HepG2 (cell line): ENCODE results near the gene SYCP2. TPM values are rescaled to one million over a fixed set of nuclear protein-coding genes. Genes with fewer than 3 reads are reported as not detected.

ENCODE experiments used
- ATAC-seq: fragments of 200-7000 bp; cut with Tn5 transposase; 3 replicates; pipeline ENCODE4 v1.9.1; 2020; ENCODE audit warnings: mild to moderate bottlenecking, moderate library complexity
- BruUV-seq: library from RNA; stranded (reverse); fragments of 400-500 nt; replicated peaks from 2 replicates; lab custom pipeline; 2021; lab: Mats Ljungman, UMichigan
- CTCF ChIA-PET: fragments of 300-600 bp; formaldehyde crosslinking; extraction: SDS; loops from one replicate; lab custom pipeline; 2021; ENCODE audit warnings: low total read pairs, inconsistent platforms, low intra/inter-chr PET ratio; lab: Yijun Ruan, JAX
- POLR2A ChIA-PET: fragments of 350-600 bp; sonication (Branson Sonifier 250); formaldehyde crosslinking; loops from one replicate; lab custom pipeline; 2020; ENCODE audit warnings: antibody characterized with exemption, inconsistent platforms; lab: Yijun Ruan, JAX
- DNase-seq: peaks from one replicate; pipeline ENCODE4 v3.0.0-alpha.2; 2015; ENCODE audit warnings: low spot score
- FAIRE-seq: peaks from 3 replicates; lab custom pipeline; 2011; peaks lifted over from hg19 to GRCh38; lab: Jason Lieb, UNC
- H2AFZ ChIP-seq: one replicate; pipeline ENCODE4 v1.6.1; 2011; ENCODE audit warnings: low read length, inconsistent platforms
- H3K27ac ChIP-seq: fragments of 300-600 bp; 3 replicates; pipeline ENCODE4 v1.8.0; 2011; ENCODE audit warnings: mixed run types, mild to moderate bottlenecking, mixed read lengths, low read length, inconsistent platforms; ENCODE audit not compliant: insufficient read depth; ENCODE audit errors: extremely low read length
- H3K27me3 ChIP-seq, 2 experiments: fragments of 200-600 bp in 1 of 2; 2 replicates in 1 of 2; 3 replicates in 1 of 2; pipeline versions ENCODE4 v1.6.0 to v1.8.0; 2011; ENCODE audit warnings: low read length in 2 of 2, mild to moderate bottlenecking in 2 of 2, moderate library complexity in 2 of 2, inconsistent platforms in 1 of 2; ENCODE audit not compliant: insufficient read depth in 2 of 2, control insufficient read depth in 1 of 2
- H3K36me3 ChIP-seq, 2 experiments: fragments of 200-600 bp in 1 of 2; replicated peaks in 1 of 2; 2 replicates in 1 of 2; 3 replicates in 1 of 2; pipeline versions ENCODE4 v1.5.1 to v1.8.0; 2011; ENCODE audit warnings: low read length in 2 of 2, inconsistent platforms in 1 of 2; ENCODE audit not compliant: insufficient read depth in 2 of 2, control insufficient read depth in 1 of 2
- H3K4me1 ChIP-seq: 2 replicates; pipeline ENCODE4 v1.5.1; 2012; ENCODE audit warnings: low read length, inconsistent platforms; ENCODE audit not compliant: insufficient read depth
- H3K4me2 ChIP-seq: 2 replicates; pipeline ENCODE4 v1.6.0; 2011; ENCODE audit warnings: low read depth, low read length, inconsistent platforms
- H3K4me3 ChIP-seq, 3 experiments: fragments of 200-600 bp in 1 of 3; sonication (generic), shearing (Covaris generic) in 1 of 3; replicated peaks in 1 of 3; 2 replicates each; pipeline ENCODE4 v1.5.1; 2011 to 2016; ENCODE audit warnings: low read length in 3 of 3, inconsistent platforms in 2 of 3, low read depth in 2 of 3, mild to moderate bottlenecking in 2 of 3, control low read depth in 1 of 3, mixed read lengths in 1 of 3; ENCODE audit not compliant: insufficient read depth in 1 of 3
- H3K79me2 ChIP-seq: one replicate; pipeline ENCODE4 v1.6.1; 2011; ENCODE audit warnings: low read length, inconsistent platforms; ENCODE audit not compliant: insufficient read depth
- H3K9ac ChIP-seq: 2 replicates; pipeline ENCODE4 v1.6.0; 2011; ENCODE audit warnings: mild to moderate bottlenecking, low read depth, low read length, inconsistent platforms; ENCODE audit not compliant: insufficient read depth
- H3K9me3 ChIP-seq: 2 replicates; pipeline ENCODE4 v1.5.1; 2012; ENCODE audit warnings: mild to moderate bottlenecking, low read length
- H4K20me1 ChIP-seq: 2 replicates; pipeline ENCODE4 v1.6.0; 2011; ENCODE audit warnings: inconsistent platforms, mild to moderate bottlenecking, low read length, moderate library complexity; ENCODE audit not compliant: insufficient read depth
- MIER2 ChIP-seq: IDR thresholded peaks from 2 replicates; pipeline ENCODE4 v1.6.1; 2016; ENCODE audit warnings: missing biosample characterization, missing genetic modification reagents
- MIER3 ChIP-seq: IDR thresholded peaks from 2 replicates; pipeline ENCODE4 v1.6.1; 2016; ENCODE audit warnings: missing compliant biosample characterization, borderline replicate concordance
- PITX1 ChIP-seq: sonication (generic); formaldehyde crosslinking; IDR thresholded peaks from 2 replicates; pipeline ENCODE4 v1.5.1; 2020; ENCODE audit warnings: mild to moderate bottlenecking, missing genetic modification reagents
- THYN1 ChIP-seq: sonication (generic); formaldehyde crosslinking; IDR thresholded peaks from 2 replicates; pipeline ENCODE4 v1.8.1; 2023; ENCODE audit warnings: low read depth, mild to moderate bottlenecking, moderate library complexity, missing genetic modification reagents, borderline replicate concordance
- ZBTB46 ChIP-seq: sonication (generic); formaldehyde crosslinking; IDR thresholded peaks from 2 replicates; pipeline ENCODE4 v1.4.0; 2020; ENCODE audit warnings: mild to moderate bottlenecking, missing genetic modification reagents, borderline replicate concordance
- ZNF577 ChIP-seq: sonication (generic); formaldehyde crosslinking; IDR thresholded peaks from 2 replicates; pipeline ENCODE4 v1.4.0; 2020; ENCODE audit warnings: mild to moderate bottlenecking, low read depth, missing genetic modification reagents, borderline replicate concordance
- ZSCAN31 ChIP-seq: sonication (generic); formaldehyde crosslinking; IDR thresholded peaks from 2 replicates; pipeline ENCODE4 v1.5.0; 2020; ENCODE audit warnings: low read depth, mild to moderate bottlenecking, missing genetic modification reagents
- WGBS: methylation state at CpG from one replicate; pipeline ENCODE4 v1.1.6; 2017; ENCODE audit warnings: low lambda C conversion rate; 5-methylcytosine and 5-hydroxymethylcytosine counted together
- in situ Hi-C: cut with HindIII; loops from 2 replicates; pipeline ENCODE4 v1.10.0; 2017; ENCODE audit warnings: low pct_unique_long_range_greater_than_20kb; ENCODE audit not compliant: extremely low pct_ligation_motif_present
- intact Hi-C: fragments of 100-400 bp; cut with micrococcal nuclease; formaldehyde crosslinking; loops from one replicate; pipeline ENCODE4 v1.10.0; 2022; ENCODE audit not compliant: unreplicated experiment
- polyA plus RNA-seq, 8 experiments: library from polyadenylated mRNA; depleted of rRNA in 3 of 8; stranded (reverse) in 7 of 8; unstranded in 1 of 8; fragments of >200 nt; fragmentation: Illumina TruSeq in 4 of 8; extraction: Trizol in 4 of 8; gene quantifications; 2 replicates each; pipeline versions ENCODE4 v1.2.1 to v1.2.3, GENCODE V29; 2011 to 2016; ENCODE audit warnings: low read depth in 4 of 8, missing spikeins in 1 of 8, mixed read lengths in 1 of 8; ENCODE audit not compliant: insufficient read depth in 1 of 8
- total RNA-seq, 5 experiments: library from RNA; depleted of rRNA; stranded (reverse); fragments of >200 nt; fragmentation: Illumina TruSeq; extraction: Trizol; gene quantifications; 2 replicates each; pipeline ENCODE4 v1.2.3, GENCODE V29; 2016; ENCODE audit warnings: low read depth in 1 of 5
- TF ChIP-seq, protein P1 (sequence below): sonication (generic); formaldehyde crosslinking; IDR thresholded peaks from 2 replicates; pipeline ENCODE4 v1.5.0; 2020; ENCODE audit warnings: missing genetic modification reagents

The SYCP2 gene
- total and polyA plus RNA-seq, 2 of the 13 experiments (the other 11 are each of a cell fraction or from before 2014, with no cell fraction given) = 0.07 to 0.24 TPM

DNA sequence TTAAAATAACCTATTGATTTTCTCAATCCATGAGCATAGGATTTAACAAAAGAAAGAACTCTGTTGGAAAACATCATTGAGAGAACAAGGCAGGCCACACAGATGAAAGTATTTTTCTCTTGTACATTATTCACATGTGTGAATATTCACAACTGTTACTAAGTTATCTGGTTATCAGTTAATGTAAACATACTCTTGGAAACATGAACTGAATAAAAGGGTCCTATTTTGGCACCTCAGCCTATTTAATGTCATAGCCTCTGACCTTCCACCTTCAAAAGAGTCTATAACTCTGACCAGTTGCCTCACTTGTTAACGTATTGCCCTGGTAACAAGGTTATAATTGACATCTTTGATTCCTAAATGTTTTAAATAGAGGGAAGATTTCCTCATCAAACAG, 8.1 kb downstream of the SYCP2 start:
- intact Hi-C loops (no loop called here), in situ Hi-C loops (no loop called here)
- WGBS = 6% methylated on average over 1 of the region's 1 CpG
- no peaks in the 10 kb centered on the region for H3K36me3 ChIP-seq
- H3K79me2 ChIP-seq = no peaks in the 10 kb centered on the region
- H2AFZ ChIP-seq = no peak overlapping the region
- H3K4me1 ChIP-seq = no peaks in the 10 kb centered on the region
- H3K9me3 ChIP-seq = no peaks in the 10 kb centered on the region
- no peak overlapping the region for H3K27ac ChIP-seq
- ATAC-seq = no peak
- BruUV-seq = no TSS peak
- TF ChIP-seq THYN1 = no peak
- no peak for TF ChIP-seq ZSCAN31
- no peak for TF ChIP-seq PITX1 (CRISPR knock-in tag)
- TF ChIP-seq, protein P1, sequence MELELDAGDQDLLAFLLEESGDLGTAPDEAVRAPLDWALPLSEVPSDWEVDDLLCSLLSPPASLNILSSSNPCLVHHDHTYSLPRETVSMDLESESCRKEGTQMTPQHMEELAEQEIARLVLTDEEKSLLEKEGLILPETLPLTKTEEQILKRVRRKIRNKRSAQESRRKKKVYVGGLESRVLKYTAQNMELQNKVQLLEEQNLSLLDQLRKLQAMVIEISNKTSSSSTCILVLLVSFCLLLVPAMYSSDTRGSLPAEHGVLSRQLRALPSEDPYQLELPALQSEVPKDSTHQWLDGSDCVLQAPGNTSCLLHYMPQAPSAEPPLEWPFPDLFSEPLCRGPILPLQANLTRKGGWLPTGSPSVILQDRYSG (CRISPR knock-in tag) = no peak
- TF ChIP-seq MIER3 (CRISPR knock-in tag) = no peak
- TF ChIP-seq MIER2 = no peak
- TF ChIP-seq ZNF577 (CRISPR knock-in tag) = no peak
- TF ChIP-seq ZBTB46 (CRISPR knock-in tag) = no peak
- no peak for FAIRE-seq
- ChIA-PET POLR2A (no interaction called here), CTCF (no interaction called here)
- no peak overlapping the region for H3K9ac ChIP-seq
- no peak for DNase-seq
- no peak overlapping the region for H3K4me3 ChIP-seq
- no peak overlapping the region for H3K4me2 ChIP-seq
- no peaks in the 10 kb centered on the region for H4K20me1 ChIP-seq
- H3K27me3 ChIP-seq = no peaks in the 10 kb centered on the region
